Measurements from ENCODE around the gene PPP2R5C. TPM values are rescaled to one million over a fixed set of nuclear protein-coding genes. Genes with fewer than 3 reads are reported as not detected.
A peak's percentile ranks its signal among the peaks of the same experiment; 100 is the strongest.
"Not testable (repeated sequence)": the region's sequence is repeated elsewhere in the genome, so short reads cannot be mapped to it uniquely, and the experiment has no call there.

PPP2R5C gene
- total RNA-seq, 1 donor: 114 TPM

GRCh38 chr14:101796479-101796878 lies 35.0 kb downstream of the PPP2R5C start:
- TF ChIP-seq CTCF (IDR thresholded peaks at IDR 0.05; ENCODE audit: insufficient read depth, low read length): no peak
- no peak overlapping the region for H3K4me3 ChIP-seq (ENCODE audit: low read depth, low read length)
- DNase-seq (ENCODE audit: low read depth): no peak

- TF ChIP-seq CTCF (IDR thresholded peaks at IDR 0.05; ENCODE audit: insufficient read depth, low read length): no peak
Measured at GRCh38 chr14:101797856-101798255, 36.3 kb downstream of the PPP2R5C start.

GRCh38 chr14:101804373-101804772 lies 42.9 kb downstream of the PPP2R5C start:
- DNase-seq (ENCODE audit: low read depth); H3K4me3 ChIP-seq (ENCODE audit: low read depth, low read length): not testable (repeated sequence)

More at GRCh38 chr14:101797856-101798255, 36.3 kb downstream of the PPP2R5C start:
- H3K4me3 ChIP-seq (ENCODE audit: low read depth, low read length): no peak overlapping the region
- no peak for DNase-seq (ENCODE audit: low read depth)

- not testable (repeated sequence) for DNase-seq (ENCODE audit: low read depth); H3K4me3 ChIP-seq (ENCODE audit: low read depth, low read length)
Measured at GRCh38 chr14:101806252-101806651, 44.7 kb downstream of the PPP2R5C start.

DNA sequence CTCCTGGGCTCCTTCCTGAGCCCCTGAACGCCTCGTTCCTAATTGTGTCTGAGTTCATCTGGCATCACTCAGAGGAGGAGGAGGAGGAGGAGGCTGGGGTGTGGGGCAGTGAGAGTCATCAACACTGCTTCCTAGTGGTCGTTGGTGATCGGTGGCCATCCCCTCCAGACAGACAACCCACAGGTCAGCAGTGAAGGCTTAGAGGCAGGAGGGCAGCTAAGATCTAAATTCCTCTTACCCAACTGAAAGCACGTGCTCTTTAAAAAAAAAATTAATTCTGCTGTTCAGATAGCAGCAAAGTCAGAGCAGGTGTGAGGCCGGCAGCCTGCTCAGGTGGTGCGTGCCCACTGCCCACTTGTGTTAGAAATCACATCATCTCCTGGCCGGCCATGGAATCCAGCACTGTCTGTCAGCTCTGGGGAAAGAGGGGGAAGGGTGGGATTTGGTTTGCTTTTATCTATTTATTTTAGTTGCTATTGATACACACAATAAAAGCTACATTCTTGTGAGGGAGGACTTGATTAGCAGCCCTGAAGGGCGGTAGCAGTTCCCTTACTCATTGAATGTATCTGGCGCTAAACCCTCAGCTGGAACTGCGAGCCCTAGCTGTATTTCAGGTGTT lies 46.6 kb downstream of the PPP2R5C start:
- no peak overlapping the region for H3K4me3 ChIP-seq (ENCODE audit: low read depth, low read length)
- DNase-seq (ENCODE audit: low read depth): no peak
- peak; percentile 4 for TF ChIP-seq CTCF (IDR thresholded peaks at IDR 0.05; ENCODE audit: insufficient read depth, low read length)

DNA sequence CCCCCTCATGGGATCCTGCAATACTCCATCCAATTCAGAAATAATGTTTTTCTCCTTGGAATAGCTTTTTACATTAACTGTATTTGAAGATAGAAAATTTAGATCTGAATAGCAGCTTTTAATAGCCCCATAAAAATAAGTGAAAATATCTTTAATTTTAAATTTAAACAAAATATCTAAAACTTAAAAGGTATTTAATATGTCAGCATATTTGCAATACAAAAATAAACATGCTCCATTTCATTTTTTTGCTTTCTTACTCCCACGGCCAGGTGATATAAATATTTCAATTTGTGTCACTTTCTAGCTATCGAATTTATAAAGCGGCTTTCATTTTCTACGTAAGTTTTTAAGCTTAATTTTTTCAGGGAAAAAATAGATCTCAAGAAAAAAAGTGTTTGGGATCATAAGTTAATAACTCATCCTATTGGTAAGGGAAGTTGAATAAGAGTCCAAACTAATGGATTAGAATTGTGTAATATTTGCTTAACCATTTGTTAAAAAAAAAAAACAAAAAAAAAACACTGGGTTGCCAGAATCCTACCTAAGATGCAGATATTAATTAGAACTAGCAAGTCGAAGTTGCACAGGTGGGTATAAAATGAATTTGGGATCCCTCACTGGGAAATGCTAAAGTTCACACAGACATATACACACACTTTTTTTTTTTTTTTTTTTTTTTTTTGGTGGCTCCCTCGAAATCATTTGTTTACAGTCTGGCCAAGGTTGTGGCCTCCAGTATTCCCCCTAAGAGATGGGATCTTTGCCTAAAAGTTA lies 47.6 kb downstream of the PPP2R5C start:
- TF ChIP-seq CTCF (IDR thresholded peaks at IDR 0.05; ENCODE audit: insufficient read depth, low read length): no peak
- DNase-seq (ENCODE audit: low read depth): no peak
- H3K4me3 ChIP-seq (ENCODE audit: low read depth, low read length): peak overlapping the region; percentile 89

GRCh38 chr14:101809671-101810514 lies 48.4 kb downstream of the PPP2R5C start:
- H3K4me3 ChIP-seq (ENCODE audit: low read depth, low read length): peak overlapping the region; percentile 89
- TF ChIP-seq CTCF (IDR thresholded peaks at IDR 0.05; ENCODE audit: insufficient read depth, low read length): no peak
- DNase-seq (ENCODE audit: low read depth): peak; percentile 96

Data from fibroblast of the aortic adventitia (primary cell).